ENCODE results near the gene MYB. TPM values are rescaled to one million over a fixed set of nuclear protein-coding genes. Genes with fewer than 3 reads are reported as not detected.
"Not testable (repeated sequence)": the region's sequence is repeated elsewhere in the genome, so short reads cannot be mapped to it uniquely, and the experiment has no call there.

MYB gene
- total RNA-seq: 1.7 TPM

GRCh38 chr6:135180542-135181332 is at the start of gene MYB:
Gene MYB, plus strand, starts transcription at chr6:135181308. Its CDS starts 206 bp downstream, at chr6:135181514.
- DNase-seq: no peak

- no peak for DNase-seq
Measured at GRCh38 chr6:135132776-135133175, 48.3 kb upstream of the MYB start.

GRCh38 chr6:135135835-135136234 is 45.3 kb upstream of the MYB start:
- DNase-seq: no peak

GRCh38 chr6:135137826-135138225 is 43.3 kb upstream of the MYB start:
- DNase-seq: no peak

- DNase-seq: no peak
Measured at GRCh38 chr6:135141182-135141581, 39.9 kb upstream of the MYB start.

- no peak for DNase-seq
Measured at GRCh38 chr6:135141728-135142127, 39.4 kb upstream of the MYB start.

GRCh38 chr6:135142232-135142631 is 38.9 kb upstream of the MYB start:
- not testable (repeated sequence) for DNase-seq

- DNase-seq: no peak
Measured at GRCh38 chr6:135144673-135145062, 36.4 kb upstream of the MYB start.

- DNase-seq: no peak
Measured at GRCh38 chr6:135145063-135145800, 35.9 kb upstream of the MYB start.

GRCh38 chr6:135146162-135146934 is 34.8 kb upstream of the MYB start:
- DNase-seq: no peak

GRCh38 chr6:135147637-135148592 is 33.2 kb upstream of the MYB start:
- no peak for DNase-seq

GRCh38 chr6:135148889-135149288 is 32.2 kb upstream of the MYB start:
- no peak for DNase-seq

GRCh38 chr6:135149376-135149775 is 31.7 kb upstream of the MYB start:
- DNase-seq: no peak

GRCh38 chr6:135150481-135150880 is 30.6 kb upstream of the MYB start:
- not testable (repeated sequence) for DNase-seq

GRCh38 chr6:135154125-135154524 is 27.0 kb upstream of the MYB start:
- not testable (repeated sequence) for DNase-seq

GRCh38 chr6:135158397-135158796 is 22.7 kb upstream of the MYB start:
- no peak for DNase-seq

GRCh38 chr6:135159531-135159930 is 21.6 kb upstream of the MYB start:
- no peak for DNase-seq

- DNase-seq: no peak
Measured at GRCh38 chr6:135161411-135162395, 19.4 kb upstream of the MYB start.

GRCh38 chr6:135162678-135163439 is 18.2 kb upstream of the MYB start:
- DNase-seq: no peak

GRCh38 chr6:135163440-135163738 is 17.7 kb upstream of the MYB start:
- no peak for DNase-seq

Measured in occipital lobe (tissue), 2 donors.